ENCODE measurements around the gene AIRE.

The AIRE gene

GRCh38 chr21:44325386-44326271, 40.0 kb downstream of the AIRE start:
- DNase-seq = no peak

- no peak for DNase-seq
Measured at GRCh38 chr21:44326272-44326647, 40.6 kb downstream of the AIRE start.

GRCh38 chr21:44326716-44327602, 41.3 kb downstream of the AIRE start:
- DNase-seq = no peak

- DNase-seq = no peak
Measured at GRCh38 chr21:44327603-44327974, 41.9 kb downstream of the AIRE start.

GRCh38 chr21:44328242-44328895, 42.7 kb downstream of the AIRE start:
- DNase-seq = no peak

GRCh38 chr21:44329086-44329889, 43.6 kb downstream of the AIRE start:
- no peak for DNase-seq

GRCh38 chr21:44329971-44330681, 44.5 kb downstream of the AIRE start:
- no peak for DNase-seq

GRCh38 chr21:44330698-44331097, 45.0 kb downstream of the AIRE start:
- DNase-seq = no peak

GRCh38 chr21:44331209-44331608, 45.5 kb downstream of the AIRE start:
- no peak for DNase-seq

- DNase-seq = no peak
Measured at GRCh38 chr21:44331650-44332307, 46.1 kb downstream of the AIRE start.

GRCh38 chr21:44332383-44332782, 46.7 kb downstream of the AIRE start:
- no peak for DNase-seq

GRCh38 chr21:44332965-44333364, 47.3 kb downstream of the AIRE start:
- no peak for DNase-seq

- no peak for DNase-seq
Measured at GRCh38 chr21:44333509-44334328, 48.0 kb downstream of the AIRE start.

- no peak for DNase-seq
Measured at GRCh38 chr21:44334329-44335030, 48.8 kb downstream of the AIRE start.

GRCh38 chr21:44335266-44336059, 49.8 kb downstream of the AIRE start:
- no peak for DNase-seq

- DNase-seq = no peak
Measured at GRCh38 chr21:44337449-44337848, 51.8 kb downstream of the AIRE start.

GRCh38 chr21:44337941-44338895, 52.5 kb downstream of the AIRE start:
- DNase-seq = no peak
